K562 (cell line): ENCODE results near the gene CNKSR1. TPM values are rescaled to one million over a fixed set of nuclear protein-coding genes. Genes with fewer than 3 reads are reported as not detected.

Experiments used
- ARNT ChIP-seq, 2 experiments: fragments of 450-650 bp; IDR thresholded peaks; 2 replicates each; pipeline ENCODE4 v1.6.1; 2016; ENCODE audit warnings: mild to moderate bottlenecking in 1 of 2
- CAMTA2 ChIP-seq: fragments of 250-450 bp; sonication (Bioruptor Pico); conservative IDR thresholded peaks from 2 replicates; pipeline ENCODE4 v1.5.1; 2022
- COPS2 ChIP-seq: fragments of 450-650 bp; conservative IDR thresholded peaks from 2 replicates; pipeline ENCODE4 v1.6.1; 2016; ENCODE audit warnings: mild to moderate bottlenecking, moderate library complexity
- GABPA ChIP-seq: fragments of 200-800 bp; sonication (Bioruptor generic); conservative IDR thresholded peaks from 2 replicates; pipeline ENCODE4 v1.6.1; 2016; ENCODE audit warnings: low read depth, missing genetic modification characterization, missing compliant biosample characterization
- KAT8 ChIP-seq: fragments of 450-650 bp; IDR thresholded peaks from 2 replicates; pipeline ENCODE4 v1.6.1; 2016; ENCODE audit warnings: low read depth, mild to moderate bottlenecking
- LARP7 ChIP-seq: fragments of 450-650 bp; IDR thresholded peaks from 2 replicates; pipeline ENCODE4 v1.6.1; 2016
- MECOM ChIP-seq: fragments of 250-450 bp; sonication (Bioruptor Pico); IDR thresholded peaks from 2 replicates; pipeline ENCODE4 v1.8.0; 2022; ENCODE audit warnings: inconsistent platforms
- MTA2 ChIP-seq: fragments of 450-650 bp; IDR thresholded peaks from 2 replicates; pipeline ENCODE4 v1.6.1; 2016; ENCODE audit warnings: low read depth
- TARDBP ChIP-seq: fragments of 450-650 bp; IDR thresholded peaks from 2 replicates; pipeline ENCODE4 v1.6.1; 2016
- ZBTB1 ChIP-seq: sonication (generic); formaldehyde crosslinking; IDR thresholded peaks from 2 replicates; pipeline ENCODE4 v1.8.1; 2023; ENCODE audit warnings: missing genetic modification reagents, low read depth, mild to moderate bottlenecking, borderline replicate concordance
- ZBTB8A ChIP-seq: fragments of 450-650 bp; IDR thresholded peaks from 2 replicates; pipeline ENCODE4 v1.6.1; 2018; ENCODE audit warnings: mild to moderate bottlenecking, moderate library complexity; ENCODE audit not compliant: partially characterized antibody
- ZNF121 ChIP-seq: sonication (generic); formaldehyde crosslinking; conservative IDR thresholded peaks from 2 replicates; pipeline ENCODE4 v1.8.0; 2022; ENCODE audit warnings: missing genetic modification reagents
- ZNF133 ChIP-seq: fragments of 250-450 bp; sonication (Bioruptor Pico); IDR thresholded peaks from 2 replicates; pipeline ENCODE4 v1.4.0; 2020; ENCODE audit warnings: mild to moderate bottlenecking
- polyA plus RNA-seq, 8 experiments: library from polyadenylated mRNA; depleted of rRNA in 4 of 8; stranded (reverse) in 5 of 8; unstranded in 3 of 8; fragments of >200 nt; fragmentation: Nextera tagmentation in 2 of 8; fragmentation: Illumina TruSeq in 1 of 8; extraction: Ambion mirVana in 2 of 8; extraction: Trizol in 1 of 8; gene quantifications; 2 replicates each; pipeline versions ENCODE4 v1.2.1 to v1.2.3, GENCODE V29; 2011 to 2014; ENCODE audit warnings: inconsistent platforms in 1 of 8, missing spikeins in 1 of 8
- total RNA-seq, 7 experiments: library from RNA; depleted of rRNA in 6 of 7; stranded (reverse); fragments of >200 nt in 6 of 7; fragmentation: Illumina TruSeq in 2 of 7; extraction: Trizol in 2 of 7; gene quantifications; 2 replicates each; pipeline versions ENCODE4 v1.2.1 to v1.2.3, GENCODE V29; 2011 to 2021; ENCODE audit warnings: low replicate concordance in 1 of 7
- TF ChIP-seq, protein P1 (sequence below): sonication (generic); formaldehyde crosslinking; IDR thresholded peaks from 2 replicates; pipeline ENCODE4 v1.8.0; 2023; ENCODE audit warnings: missing genetic modification reagents, mild to moderate bottlenecking, borderline replicate concordance
- TF ChIP-seq, protein P2 (sequence below): fragments of 450-650 bp; IDR thresholded peaks from 2 replicates; pipeline ENCODE4 v1.6.1; 2017; ENCODE audit warnings: mild to moderate bottlenecking, moderate library complexity
- TF ChIP-seq, protein P3 (sequence below): sonication (generic); formaldehyde crosslinking; IDR thresholded peaks from 2 replicates; pipeline ENCODE4 v1.8.0; 2022; ENCODE audit warnings: missing genetic modification reagents, mild to moderate bottlenecking, moderate library complexity, borderline replicate concordance
- TF ChIP-seq, protein P4 (sequence below), 2 experiments: IDR thresholded peaks in 1 of 2; conservative IDR thresholded peaks in 1 of 2; 2 replicates each; pipeline ENCODE4 v1.6.1; 2016; ENCODE audit warnings: low read depth in 2 of 2, mild to moderate bottlenecking in 1 of 2, missing compliant biosample characterization in 1 of 2, missing genetic modification characterization in 1 of 2, moderate library complexity in 1 of 2

The CNKSR1 gene
- total and polyA plus RNA-seq, 9 of the 15 experiments (the other 6 are each of a cell fraction or from before 2014, with no cell fraction given): 0.03 to 2.8 (median 1.1) TPM

DNA sequence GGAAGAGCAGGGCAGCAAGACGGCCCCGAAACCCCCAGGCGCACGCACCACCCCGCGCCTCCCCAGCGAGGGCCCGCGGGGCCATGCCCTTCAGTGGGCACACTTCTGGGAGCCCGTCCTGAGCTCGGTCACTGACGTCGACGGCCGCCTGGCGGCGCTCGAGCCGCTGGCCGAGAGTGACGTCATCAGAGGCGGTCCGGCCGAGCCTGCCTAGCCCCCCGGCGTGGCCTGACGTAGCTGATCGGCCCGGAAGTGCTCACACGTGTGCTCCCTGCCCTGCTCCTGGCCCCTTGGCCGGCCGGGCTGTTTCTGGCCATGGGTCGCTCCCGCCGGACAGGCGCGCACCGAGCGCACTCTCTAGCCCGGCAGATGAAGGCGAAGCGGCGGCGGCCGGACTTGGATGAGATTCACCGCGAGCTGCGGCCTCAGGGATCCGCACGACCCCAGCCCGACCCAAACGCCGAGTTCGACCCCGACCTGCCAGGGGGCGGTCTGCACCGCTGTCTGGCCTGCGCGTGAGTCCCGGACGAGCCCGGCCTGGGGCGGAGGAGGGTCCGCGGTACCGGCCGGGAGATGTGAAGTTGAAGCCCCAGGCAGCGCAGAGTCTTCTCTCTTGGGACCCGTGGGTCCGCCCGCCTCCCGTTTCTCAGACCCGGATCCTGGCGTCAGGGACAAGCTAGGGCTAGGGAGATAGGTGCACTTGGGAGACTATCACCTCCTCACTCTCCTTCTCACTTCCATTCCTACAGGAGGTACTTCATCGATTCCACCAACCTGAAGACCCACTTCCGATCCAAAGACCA lies 7.4 kb upstream of the CNKSR1 start, which contains the start of gene ZNF593 (continued):
- TF ChIP-seq ARNT (IDR thresholded peaks at IDR 0.05) (no peak), LARP7 (no peak; the same call in 1 of the 2 replicates), COPS2 (no peak), ZNF121 (CRISPR knock-in tag) (0 out of 2 replicates have a peak, but pooled peaks have one; percentile 23), TARDBP (peak; percentile 94), MECOM (CRISPR knock-in tag) (no peak), MTA2 (no peak), ZBTB8A (no peak), KAT8 (no peak), GABPA (tag) (peak; percentile 93), ZNF133 (peak; percentile 87; the same call in 1 of the 2 replicates), ZBTB1 (CRISPR knock-in tag) (peak; percentile 73; the same call in 1 of the 2 replicates), CAMTA2 (CRISPR knock-in tag) (peak; percentile 93; the same call in 1 of the 2 replicates)
- TF ChIP-seq, protein P1, sequence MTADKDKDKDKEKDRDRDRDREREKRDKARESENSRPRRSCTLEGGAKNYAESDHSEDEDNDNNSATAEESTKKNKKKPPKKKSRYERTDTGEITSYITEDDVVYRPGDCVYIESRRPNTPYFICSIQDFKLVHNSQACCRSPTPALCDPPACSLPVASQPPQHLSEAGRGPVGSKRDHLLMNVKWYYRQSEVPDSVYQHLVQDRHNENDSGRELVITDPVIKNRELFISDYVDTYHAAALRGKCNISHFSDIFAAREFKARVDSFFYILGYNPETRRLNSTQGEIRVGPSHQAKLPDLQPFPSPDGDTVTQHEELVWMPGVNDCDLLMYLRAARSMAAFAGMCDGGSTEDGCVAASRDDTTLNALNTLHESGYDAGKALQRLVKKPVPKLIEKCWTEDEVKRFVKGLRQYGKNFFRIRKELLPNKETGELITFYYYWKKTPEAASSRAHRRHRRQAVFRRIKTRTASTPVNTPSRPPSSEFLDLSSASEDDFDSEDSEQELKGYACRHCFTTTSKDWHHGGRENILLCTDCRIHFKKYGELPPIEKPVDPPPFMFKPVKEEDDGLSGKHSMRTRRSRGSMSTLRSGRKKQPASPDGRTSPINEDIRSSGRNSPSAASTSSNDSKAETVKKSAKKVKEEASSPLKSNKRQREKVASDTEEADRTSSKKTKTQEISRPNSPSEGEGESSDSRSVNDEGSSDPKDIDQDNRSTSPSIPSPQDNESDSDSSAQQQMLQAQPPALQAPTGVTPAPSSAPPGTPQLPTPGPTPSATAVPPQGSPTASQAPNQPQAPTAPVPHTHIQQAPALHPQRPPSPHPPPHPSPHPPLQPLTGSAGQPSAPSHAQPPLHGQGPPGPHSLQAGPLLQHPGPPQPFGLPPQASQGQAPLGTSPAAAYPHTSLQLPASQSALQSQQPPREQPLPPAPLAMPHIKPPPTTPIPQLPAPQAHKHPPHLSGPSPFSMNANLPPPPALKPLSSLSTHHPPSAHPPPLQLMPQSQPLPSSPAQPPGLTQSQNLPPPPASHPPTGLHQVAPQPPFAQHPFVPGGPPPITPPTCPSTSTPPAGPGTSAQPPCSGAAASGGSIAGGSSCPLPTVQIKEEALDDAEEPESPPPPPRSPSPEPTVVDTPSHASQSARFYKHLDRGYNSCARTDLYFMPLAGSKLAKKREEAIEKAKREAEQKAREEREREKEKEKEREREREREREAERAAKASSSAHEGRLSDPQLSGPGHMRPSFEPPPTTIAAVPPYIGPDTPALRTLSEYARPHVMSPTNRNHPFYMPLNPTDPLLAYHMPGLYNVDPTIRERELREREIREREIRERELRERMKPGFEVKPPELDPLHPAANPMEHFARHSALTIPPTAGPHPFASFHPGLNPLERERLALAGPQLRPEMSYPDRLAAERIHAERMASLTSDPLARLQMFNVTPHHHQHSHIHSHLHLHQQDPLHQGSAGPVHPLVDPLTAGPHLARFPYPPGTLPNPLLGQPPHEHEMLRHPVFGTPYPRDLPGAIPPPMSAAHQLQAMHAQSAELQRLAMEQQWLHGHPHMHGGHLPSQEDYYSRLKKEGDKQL (CRISPR knock-in tag): 0 out of 2 replicates have a peak, but pooled peaks have one; percentile 92
- TF ChIP-seq, protein P2, sequence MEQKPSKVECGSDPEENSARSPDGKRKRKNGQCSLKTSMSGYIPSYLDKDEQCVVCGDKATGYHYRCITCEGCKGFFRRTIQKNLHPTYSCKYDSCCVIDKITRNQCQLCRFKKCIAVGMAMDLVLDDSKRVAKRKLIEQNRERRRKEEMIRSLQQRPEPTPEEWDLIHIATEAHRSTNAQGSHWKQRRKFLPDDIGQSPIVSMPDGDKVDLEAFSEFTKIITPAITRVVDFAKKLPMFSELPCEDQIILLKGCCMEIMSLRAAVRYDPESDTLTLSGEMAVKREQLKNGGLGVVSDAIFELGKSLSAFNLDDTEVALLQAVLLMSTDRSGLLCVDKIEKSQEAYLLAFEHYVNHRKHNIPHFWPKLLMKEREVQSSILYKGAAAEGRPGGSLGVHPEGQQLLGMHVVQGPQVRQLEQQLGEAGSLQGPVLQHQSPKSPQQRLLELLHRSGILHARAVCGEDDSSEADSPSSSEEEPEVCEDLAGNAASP: no peak
- TF ChIP-seq, protein P3, sequence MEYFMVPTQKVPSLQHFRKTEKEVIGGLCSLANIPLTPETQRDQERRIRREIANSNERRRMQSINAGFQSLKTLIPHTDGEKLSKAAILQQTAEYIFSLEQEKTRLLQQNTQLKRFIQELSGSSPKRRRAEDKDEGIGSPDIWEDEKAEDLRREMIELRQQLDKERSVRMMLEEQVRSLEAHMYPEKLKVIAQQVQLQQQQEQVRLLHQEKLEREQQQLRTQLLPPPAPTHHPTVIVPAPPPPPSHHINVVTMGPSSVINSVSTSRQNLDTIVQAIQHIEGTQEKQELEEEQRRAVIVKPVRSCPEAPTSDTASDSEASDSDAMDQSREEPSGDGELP (CRISPR knock-in tag): peak; percentile 95
- TF ChIP-seq, protein P4, sequence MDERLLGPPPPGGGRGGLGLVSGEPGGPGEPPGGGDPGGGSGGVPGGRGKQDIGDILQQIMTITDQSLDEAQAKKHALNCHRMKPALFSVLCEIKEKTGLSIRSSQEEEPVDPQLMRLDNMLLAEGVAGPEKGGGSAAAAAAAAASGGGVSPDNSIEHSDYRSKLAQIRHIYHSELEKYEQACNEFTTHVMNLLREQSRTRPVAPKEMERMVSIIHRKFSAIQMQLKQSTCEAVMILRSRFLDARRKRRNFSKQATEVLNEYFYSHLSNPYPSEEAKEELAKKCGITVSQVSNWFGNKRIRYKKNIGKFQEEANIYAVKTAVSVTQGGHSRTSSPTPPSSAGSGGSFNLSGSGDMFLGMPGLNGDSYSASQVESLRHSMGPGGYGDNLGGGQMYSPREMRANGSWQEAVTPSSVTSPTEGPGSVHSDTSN (CRISPR knock-in tag; IDR thresholded peaks at IDR 0.05; ENCODE audit: low read depth): no peak
- TF ChIP-seq, protein P4 (tag; conservative IDR thresholded peaks at IDR 0.05; ENCODE audit: low read depth): no peak
